Measurements from ENCODE around the gene PPP1R9A. TPM values are rescaled to one million over a fixed set of nuclear protein-coding genes. Genes with fewer than 3 reads are reported as not detected.

The PPP1R9A gene
- total RNA-seq, 3 donors from 2014 or later: 7.5 to 34.7 (median 19.3) TPM

- TF ChIP-seq CTCF (IDR thresholded peaks at IDR 0.05) (no peak), POLR2AphosphoS5 (IDR thresholded peaks at IDR 0.05) (no peak), POLR2A (IDR thresholded peaks at IDR 0.05) (no peak)
- H3K4me3 ChIP-seq: no peak overlapping the region
- H3K36me3 ChIP-seq: no peaks in the 10 kb centered on the region
- no peak overlapping the region for H3K27ac ChIP-seq
- H3K27me3 ChIP-seq: no peaks in the 10 kb centered on the region
- DNase-seq (ENCODE audit: low spot score in 2 of 2): no peak
- H3K4me1 ChIP-seq: no peaks in the 10 kb centered on the region
- intact Hi-C loops (cut with DNase I; ENCODE audit: low total_unique reads): no loop called here
- no peaks in the 10 kb centered on the region for H3K9me3 ChIP-seq
These were observed 218.8 kb downstream of the PPP1R9A start for GRCh38 chr7:95126053-95126709.

GRCh38 chr7:95132500-95132899 lies 225.1 kb downstream of the PPP1R9A start:
- no peak for TF ChIP-seq POLR2AphosphoS5 (IDR thresholded peaks at IDR 0.05)
- TF ChIP-seq POLR2A (IDR thresholded peaks at IDR 0.05): no peak
- no peak for DNase-seq (ENCODE audit: low spot score in 2 of 2)
- no peaks in the 10 kb centered on the region for H3K36me3 ChIP-seq

GRCh38 chr7:95139922-95140321 lies 232.5 kb downstream of the PPP1R9A start:
- intact Hi-C loops (cut with DNase I; ENCODE audit: low total_unique reads): loop anchor here (5.0 kb wide), 1 partner anchor 1078 kb away; no protein-coding TSS in a partner anchor
- no peaks in the 10 kb centered on the region for H3K9me3 ChIP-seq
- no peaks in the 10 kb centered on the region for H3K4me1 ChIP-seq
- H3K27ac ChIP-seq: no peak overlapping the region
- no peak overlapping the region for H3K4me3 ChIP-seq
- no peak for TF ChIP-seq POLR2AphosphoS5 (IDR thresholded peaks at IDR 0.05)
- TF ChIP-seq CTCF (IDR thresholded peaks at IDR 0.05): no peak
- TF ChIP-seq POLR2A (IDR thresholded peaks at IDR 0.05): no peak
- H3K27me3 ChIP-seq: no peaks in the 10 kb centered on the region
- no peaks in the 10 kb centered on the region for H3K36me3 ChIP-seq
- no peak for DNase-seq (ENCODE audit: low spot score in 2 of 2)

More at GRCh38 chr7:95132500-95132899, 225.1 kb downstream of the PPP1R9A start:
- H3K4me1 ChIP-seq: no peaks in the 10 kb centered on the region
- no peaks in the 10 kb centered on the region for H3K27me3 ChIP-seq
- H3K4me3 ChIP-seq: no peak overlapping the region
- intact Hi-C loops (cut with DNase I; ENCODE audit: low total_unique reads): no loop called here
- no peaks in the 10 kb centered on the region for H3K9me3 ChIP-seq
- no peak overlapping the region for H3K27ac ChIP-seq

- intact Hi-C loops (cut with DNase I; ENCODE audit: low total_unique reads): loop anchor here (5.0 kb wide), 1 partner anchor 1079 kb away; no protein-coding TSS in a partner anchor
- Histone ChIP-seq H3K27ac (no peak overlapping the region), H3K36me3 (no peaks in the 10 kb centered on the region), H3K4me3 (no peak overlapping the region), H3K27me3 (no peaks in the 10 kb centered on the region), H3K9me3 (no peaks in the 10 kb centered on the region), H3K4me1 (no peaks in the 10 kb centered on the region)
- no peak for TF ChIP-seq CTCF (IDR thresholded peaks at IDR 0.05)
- no peak for TF ChIP-seq POLR2AphosphoS5 (IDR thresholded peaks at IDR 0.05)
- TF ChIP-seq POLR2A (IDR thresholded peaks at IDR 0.05): no peak
- no peak for DNase-seq (ENCODE audit: low spot score in 2 of 2)
These were observed 234.4 kb downstream of the PPP1R9A start for GRCh38 chr7:95141755-95142154.

- Histone ChIP-seq H3K36me3 (no peaks in the 10 kb centered on the region), H3K4me3 (no peak overlapping the region), H3K4me1 (no peaks in the 10 kb centered on the region), H3K27me3 (no peaks in the 10 kb centered on the region), H3K27ac (no peak overlapping the region), H3K9me3 (peaks cover 0 to 4% of the 10 kb centered on the region in 2 donors)
- no peak for DNase-seq (ENCODE audit: low spot score in 2 of 2)
- intact Hi-C loops (cut with DNase I; ENCODE audit: low total_unique reads): loop anchor here (5.0 kb wide), 1 partner anchor 1082 kb away; no protein-coding TSS in a partner anchor
- TF ChIP-seq POLR2AphosphoS5 (IDR thresholded peaks at IDR 0.05) (no peak), CTCF (IDR thresholded peaks at IDR 0.05) (no peak), POLR2A (IDR thresholded peaks at IDR 0.05) (no peak)
These were observed 236.9 kb downstream of the PPP1R9A start for GRCh38 chr7:95144256-95144655.
